WTC11 (cell line): ENCODE data around the gene GALNT18. TPM values are rescaled to one million over a fixed set of nuclear protein-coding genes. Genes with fewer than 3 reads are reported as not detected.
A peak's percentile ranks its signal among the peaks of the same experiment; 100 is the strongest.

Experiments used
- ATAC-seq: fragments of 200-7000 bp; cut with Tn5 transposase; 2 replicates; pipeline ENCODE4 v1.10.0; 2021; ENCODE audit warnings: mild to moderate bottlenecking, moderate library complexity
- CTCF ChIA-PET: fragments of 300-600 bp; sonication (Branson Sonifier 250); formaldehyde crosslinking; loops from one replicate; lab custom pipeline; 2021; ENCODE audit warnings: antibody characterized with exemption; lab: Charles Lee
- POLR2A ChIA-PET: fragments of 350-600 bp; sonication (Branson Sonifier 250); formaldehyde crosslinking; loops from one replicate; lab custom pipeline; 2021; ENCODE audit warnings: antibody characterized with exemption; lab: Charles Lee
- DNase-seq: peaks from one replicate; pipeline ENCODE4 v3.0.0; 2021; ENCODE audit warnings: low spot score
- H3K27ac Mint-ChIP-seq: 2 replicates; pipeline ENCODE4 v1.8.0; 2021; ENCODE audit warnings: mixed read lengths
- H3K27me3 Mint-ChIP-seq: 2 replicates; pipeline ENCODE4 v1.8.0; 2021; ENCODE audit warnings: low read depth, mild to moderate bottlenecking, moderate library complexity, mixed read lengths
- H3K36me3 Mint-ChIP-seq: 2 replicates; pipeline ENCODE4 v1.8.0; 2021; ENCODE audit warnings: mixed read lengths
- H3K4me1 Mint-ChIP-seq: 2 replicates; pipeline ENCODE4 v1.8.0; 2022; ENCODE audit warnings: mixed read lengths
- H3K4me3 Mint-ChIP-seq: 2 replicates; pipeline ENCODE4 v1.8.0; 2021; ENCODE audit warnings: mild to moderate bottlenecking, moderate library complexity, mixed read lengths
- H3K9me3 Mint-ChIP-seq: 2 replicates; pipeline ENCODE4 v1.8.0; 2021; ENCODE audit warnings: mixed read lengths
- ATF1 ChIP-seq: sonication (generic); formaldehyde crosslinking; IDR thresholded peaks from 2 replicates; pipeline ENCODE4 v1.8.1; 2023; ENCODE audit warnings: mild to moderate bottlenecking, moderate library complexity, missing genetic modification reagents
- FOXK1 ChIP-seq: sonication (generic); formaldehyde crosslinking; IDR thresholded peaks from 2 replicates; pipeline ENCODE4 v1.8.0; 2022; ENCODE audit warnings: mild to moderate bottlenecking, moderate library complexity, missing genetic modification reagents
- GTF2I ChIP-seq: fragments of 250-450 bp; sonication (Bioruptor Pico); conservative IDR thresholded peaks from 2 replicates; pipeline ENCODE4 v1.4.0; 2021; ENCODE audit warnings: mild to moderate bottlenecking
- MYBL2 ChIP-seq: sonication (generic); formaldehyde crosslinking; IDR thresholded peaks from 2 replicates; pipeline ENCODE4 v1.8.1; 2023; ENCODE audit warnings: mild to moderate bottlenecking, moderate library complexity, missing genetic modification reagents
- NR1H2 ChIP-seq: sonication (generic); formaldehyde crosslinking; IDR thresholded peaks from 2 replicates; pipeline ENCODE4 v1.9.0; 2021; ENCODE audit warnings: mild to moderate bottlenecking, moderate library complexity, missing genetic modification reagents
- SMAD3 ChIP-seq: sonication (generic); formaldehyde crosslinking; IDR thresholded peaks from 2 replicates; pipeline ENCODE4 v1.8.0; 2022; ENCODE audit warnings: missing genetic modification reagents, mild to moderate bottlenecking, borderline replicate concordance
- SP1 ChIP-seq: sonication (generic); formaldehyde crosslinking; conservative IDR thresholded peaks from 2 replicates; pipeline ENCODE4 v1.8.1; 2022; ENCODE audit warnings: missing genetic modification reagents
- TCF7 ChIP-seq: sonication (generic); formaldehyde crosslinking; IDR thresholded peaks from 2 replicates; pipeline ENCODE4 v1.8.0; 2022; ENCODE audit warnings: mild to moderate bottlenecking, low read depth, missing genetic modification reagents, moderate library complexity
- TEAD4 ChIP-seq: sonication (generic); formaldehyde crosslinking; IDR thresholded peaks from 2 replicates; pipeline ENCODE4 v1.8.0; 2022; ENCODE audit warnings: mild to moderate bottlenecking, missing genetic modification reagents
- TP53 ChIP-seq: sonication (generic); formaldehyde crosslinking; IDR thresholded peaks from 2 replicates; pipeline ENCODE4 v1.8.1; 2023; ENCODE audit warnings: mild to moderate bottlenecking, missing genetic modification reagents
- ZNF263 ChIP-seq: sonication (generic); formaldehyde crosslinking; IDR thresholded peaks from 2 replicates; pipeline ENCODE4 v1.8.1; 2022; ENCODE audit warnings: low read depth, mild to moderate bottlenecking, moderate library complexity, missing genetic modification reagents
- total RNA-seq: library from RNA; stranded (reverse); gene quantifications from 3 replicates; pipeline ENCODE4 v1.2.3, GENCODE V29; 2021
- TF ChIP-seq, protein P1 (sequence below): sonication (generic); formaldehyde crosslinking; IDR thresholded peaks from 2 replicates; pipeline ENCODE4 v1.8.0; 2022; ENCODE audit warnings: mild to moderate bottlenecking, missing genetic modification reagents
- TF ChIP-seq, protein P2 (sequence below): sonication (generic); formaldehyde crosslinking; IDR thresholded peaks from 2 replicates; pipeline ENCODE4 v1.8.1; 2023; ENCODE audit warnings: mild to moderate bottlenecking, missing genetic modification reagents
- TF ChIP-seq, protein P3 (sequence below): sonication (generic); formaldehyde crosslinking; IDR thresholded peaks from 2 replicates; pipeline ENCODE4 v1.8.1; 2023; ENCODE audit warnings: mild to moderate bottlenecking, missing genetic modification reagents, moderate library complexity
- TF ChIP-seq, protein P4 (sequence below): sonication (generic); formaldehyde crosslinking; IDR thresholded peaks from 2 replicates; pipeline ENCODE4 v1.8.0; 2022; ENCODE audit warnings: mild to moderate bottlenecking, missing genetic modification reagents
- TF ChIP-seq, protein P5 (sequence below): sonication (generic); formaldehyde crosslinking; IDR thresholded peaks from 2 replicates; pipeline ENCODE4 v1.8.1; 2023; ENCODE audit warnings: mild to moderate bottlenecking, moderate library complexity, missing genetic modification reagents
- TF ChIP-seq, protein P6 (sequence below): sonication (generic); formaldehyde crosslinking; IDR thresholded peaks from 2 replicates; pipeline ENCODE4 v1.8.0; 2022; ENCODE audit warnings: missing genetic modification reagents
- TF ChIP-seq, protein P7 (sequence below): fragments of 250-450 bp; sonication (Bioruptor Pico); IDR thresholded peaks from 2 replicates; pipeline ENCODE4 v1.9.0; 2021; ENCODE audit warnings: mild to moderate bottlenecking

GALNT18 gene
- total RNA-seq, 1 experiment from 2014 or later, result 5.0 TPM

DNA sequence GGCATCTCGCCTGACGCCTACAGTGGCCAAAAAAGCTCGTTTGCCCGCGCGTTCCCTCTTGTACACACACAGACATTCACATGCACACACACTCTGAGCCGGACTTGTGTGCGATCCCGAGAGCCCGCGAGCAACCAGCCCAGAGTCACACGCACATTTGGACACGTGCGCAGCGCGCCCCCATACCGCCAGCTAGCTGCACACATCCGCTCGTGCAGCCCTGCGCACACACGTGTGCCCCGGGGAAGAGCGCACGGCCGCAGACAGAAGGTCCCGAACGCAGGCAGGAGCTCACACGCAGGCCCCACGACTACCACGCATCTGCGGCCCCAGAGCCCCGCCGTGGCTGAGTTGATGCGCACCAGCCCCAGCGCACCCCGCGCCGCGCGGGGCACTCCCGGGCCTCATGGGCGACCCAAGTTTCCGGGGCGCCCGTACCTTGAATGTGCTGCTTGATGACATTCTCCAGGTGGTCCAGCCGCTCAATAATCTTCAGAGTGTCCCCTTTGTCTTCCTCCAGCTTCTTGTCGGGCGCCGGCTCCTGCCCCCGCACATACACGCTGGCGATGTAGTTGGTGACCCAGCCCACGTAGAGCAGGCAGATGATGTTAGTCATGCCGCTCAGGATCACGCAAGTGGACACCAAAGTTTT is 758 bp downstream of the GALNT18 start:
- ATAC-seq, result no peak
- Mint-ChIP-seq H3K9me3 (no peaks in the 10 kb centered on the region), H3K4me1 (peaks cover 28% of the 10 kb centered on the region), H3K36me3 (no peaks in the 10 kb centered on the region), H3K27me3 (peaks cover 72% of the 10 kb centered on the region), H3K27ac (no peak overlapping the region), H3K4me3 (peak overlapping the region; percentile 83)
- peak; percentile 32 for DNase-seq
- POLR2A ChIA-PET, result interaction anchor here (1.0 to 1.2 kb wide), 2 partner anchors 16 to 57 kb away, joined by 3 read pairs; no protein-coding TSS in a partner anchor
- CTCF ChIA-PET, result interaction anchor here (0.6 to 3.2 kb wide), 16 partner anchors 9 to 687 kb away, joined by 3 to 25 read pairs (median 4); no protein-coding TSS in a partner anchor
- TF ChIP-seq, protein P1, sequence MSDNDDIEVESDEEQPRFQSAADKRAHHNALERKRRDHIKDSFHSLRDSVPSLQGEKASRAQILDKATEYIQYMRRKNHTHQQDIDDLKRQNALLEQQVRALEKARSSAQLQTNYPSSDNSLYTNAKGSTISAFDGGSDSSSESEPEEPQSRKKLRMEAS (CRISPR knock-in tag), result peak; percentile 71; the same call in 1 of the 2 replicates
- TF ChIP-seq NR1H2 (CRISPR knock-in tag) (no peak), GTF2I (no peak), FOXK1 (CRISPR knock-in tag) (peak; percentile 8; the same call in 1 of the 2 replicates), MYBL2 (0 out of 2 replicates have a peak, but pooled peaks have one; percentile 10)
- TF ChIP-seq, protein P2, sequence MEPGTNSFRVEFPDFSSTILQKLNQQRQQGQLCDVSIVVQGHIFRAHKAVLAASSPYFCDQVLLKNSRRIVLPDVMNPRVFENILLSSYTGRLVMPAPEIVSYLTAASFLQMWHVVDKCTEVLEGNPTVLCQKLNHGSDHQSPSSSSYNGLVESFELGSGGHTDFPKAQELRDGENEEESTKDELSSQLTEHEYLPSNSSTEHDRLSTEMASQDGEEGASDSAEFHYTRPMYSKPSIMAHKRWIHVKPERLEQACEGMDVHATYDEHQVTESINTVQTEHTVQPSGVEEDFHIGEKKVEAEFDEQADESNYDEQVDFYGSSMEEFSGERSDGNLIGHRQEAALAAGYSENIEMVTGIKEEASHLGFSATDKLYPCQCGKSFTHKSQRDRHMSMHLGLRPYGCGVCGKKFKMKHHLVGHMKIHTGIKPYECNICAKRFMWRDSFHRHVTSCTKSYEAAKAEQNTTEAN (CRISPR knock-in tag), result peak; percentile 77; the same call in 1 of the 2 replicates
- TF ChIP-seq, protein P3, sequence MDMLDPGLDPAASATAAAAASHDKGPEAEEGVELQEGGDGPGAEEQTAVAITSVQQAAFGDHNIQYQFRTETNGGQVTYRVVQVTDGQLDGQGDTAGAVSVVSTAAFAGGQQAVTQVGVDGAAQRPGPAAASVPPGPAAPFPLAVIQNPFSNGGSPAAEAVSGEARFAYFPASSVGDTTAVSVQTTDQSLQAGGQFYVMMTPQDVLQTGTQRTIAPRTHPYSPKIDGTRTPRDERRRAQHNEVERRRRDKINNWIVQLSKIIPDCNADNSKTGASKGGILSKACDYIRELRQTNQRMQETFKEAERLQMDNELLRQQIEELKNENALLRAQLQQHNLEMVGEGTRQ (CRISPR knock-in tag), result peak; percentile 62
- TF ChIP-seq, protein P4, sequence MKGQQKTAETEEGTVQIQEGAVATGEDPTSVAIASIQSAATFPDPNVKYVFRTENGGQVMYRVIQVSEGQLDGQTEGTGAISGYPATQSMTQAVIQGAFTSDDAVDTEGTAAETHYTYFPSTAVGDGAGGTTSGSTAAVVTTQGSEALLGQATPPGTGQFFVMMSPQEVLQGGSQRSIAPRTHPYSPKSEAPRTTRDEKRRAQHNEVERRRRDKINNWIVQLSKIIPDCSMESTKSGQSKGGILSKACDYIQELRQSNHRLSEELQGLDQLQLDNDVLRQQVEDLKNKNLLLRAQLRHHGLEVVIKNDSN (CRISPR knock-in tag), result peak; percentile 64

DNA sequence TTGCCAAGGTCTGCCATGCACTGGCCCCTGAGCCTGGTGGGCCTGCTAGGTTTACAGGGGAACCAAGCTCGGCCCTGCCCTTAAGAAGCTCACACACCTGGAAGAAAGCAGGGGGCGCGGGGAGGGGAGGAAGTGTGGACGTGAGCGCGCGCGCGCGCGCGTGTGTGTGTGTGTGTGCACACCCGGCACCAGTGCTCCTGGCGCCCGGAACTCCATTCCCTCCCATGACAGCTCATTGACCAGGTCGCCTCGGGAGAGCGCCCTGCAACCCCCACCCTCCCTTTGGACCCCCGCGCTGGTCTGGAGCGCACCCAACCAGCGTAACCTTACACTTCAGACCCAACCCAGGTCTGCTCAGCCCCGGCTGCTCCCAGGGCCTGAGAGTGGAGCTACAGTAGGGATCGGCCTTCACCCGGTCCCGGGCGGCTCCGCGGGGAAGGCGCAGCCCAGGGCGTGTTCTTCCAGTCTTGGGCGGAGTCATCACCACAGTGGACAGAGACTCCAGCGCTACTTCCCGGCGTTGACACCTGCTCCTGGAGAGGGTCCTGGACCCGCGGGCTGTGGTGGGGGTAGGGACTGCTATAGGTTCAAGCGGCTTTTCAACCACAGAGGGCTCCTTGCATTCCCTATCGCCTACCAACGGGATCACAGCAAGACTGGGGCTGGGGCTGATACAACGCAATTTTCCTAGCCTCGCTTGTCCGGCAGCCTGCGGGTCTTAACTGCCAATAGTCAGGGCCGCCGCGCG is 1.5 kb downstream of the GALNT18 start:
- TF ChIP-seq MYBL2 (0 out of 2 replicates have a peak, but pooled peaks have one; percentile 17), FOXK1 (CRISPR knock-in tag) (0 out of 2 replicates have a peak, but pooled peaks have one; percentile 26), TP53 (CRISPR knock-in tag) (0 out of 2 replicates have a peak, but pooled peaks have one; percentile 18), SMAD3 (CRISPR knock-in tag) (no peak)
- TF ChIP-seq, all 79 proteins: peak for 3
- no peaks in the 10 kb centered on the region for H3K36me3 Mint-ChIP-seq
- H3K4me1 Mint-ChIP-seq, result peaks cover 27% of the 10 kb centered on the region
- peak overlapping the region; percentile 83 for H3K4me3 Mint-ChIP-seq
- peak; percentile 49 for ATAC-seq
- no peaks in the 10 kb centered on the region for H3K9me3 Mint-ChIP-seq
- peak; percentile 57 for DNase-seq
- no peak overlapping the region for H3K27ac Mint-ChIP-seq
- H3K27me3 Mint-ChIP-seq, result peaks cover 65% of the 10 kb centered on the region
- POLR2A ChIA-PET, result interaction anchor here (0.7 kb wide), 2 partner anchors 59 to 230 kb away, joined by 3 read pairs; no protein-coding TSS in a partner anchor
- CTCF ChIA-PET, result interaction anchor here (0.9 to 3.2 kb wide), 9 partner anchors 9 to 592 kb away, joined by 3 to 25 read pairs (median 4); no protein-coding TSS in a partner anchor

DNA sequence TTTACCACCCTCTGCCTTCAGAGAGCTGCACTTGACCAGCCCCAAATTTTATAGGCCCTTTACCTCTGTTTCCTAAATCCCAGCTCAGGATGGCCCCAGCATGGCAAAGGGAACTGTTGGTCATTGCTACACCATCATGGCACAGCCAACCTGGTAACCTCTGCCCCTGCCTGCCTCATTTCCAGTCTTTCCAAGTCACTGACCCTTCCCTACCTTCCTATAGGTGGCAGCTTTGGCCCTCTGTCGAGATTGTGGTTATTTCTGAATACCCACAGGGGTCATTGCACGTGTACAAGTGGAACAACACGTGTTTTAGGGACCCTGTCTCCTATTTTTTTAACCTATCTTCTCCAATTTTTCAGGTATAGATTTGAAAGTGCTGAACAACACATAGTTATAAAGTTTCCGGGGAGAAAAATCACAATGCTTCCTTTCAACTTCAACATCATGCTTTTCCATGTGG is 2.8 kb downstream of the GALNT18 start:
- Mint-ChIP-seq H3K27ac (no peak overlapping the region), H3K4me1 (peaks cover 17% of the 10 kb centered on the region), H3K36me3 (no peaks in the 10 kb centered on the region), H3K4me3 (peak overlapping the region; percentile 83), H3K9me3 (no peaks in the 10 kb centered on the region), H3K27me3 (peaks cover 51% of the 10 kb centered on the region)
- ChIA-PET POLR2A (no interaction called here), CTCF (interaction anchor here (1.1 to 1.2 kb wide), 2 partner anchors 10 to 168 kb away, joined by 4 read pairs; no protein-coding TSS in a partner anchor)
- DNase-seq (peak; percentile 20), ATAC-seq (no peak)
- TF ChIP-seq ZNF263 (CRISPR knock-in tag), result no peak
- TF ChIP-seq, protein P5, sequence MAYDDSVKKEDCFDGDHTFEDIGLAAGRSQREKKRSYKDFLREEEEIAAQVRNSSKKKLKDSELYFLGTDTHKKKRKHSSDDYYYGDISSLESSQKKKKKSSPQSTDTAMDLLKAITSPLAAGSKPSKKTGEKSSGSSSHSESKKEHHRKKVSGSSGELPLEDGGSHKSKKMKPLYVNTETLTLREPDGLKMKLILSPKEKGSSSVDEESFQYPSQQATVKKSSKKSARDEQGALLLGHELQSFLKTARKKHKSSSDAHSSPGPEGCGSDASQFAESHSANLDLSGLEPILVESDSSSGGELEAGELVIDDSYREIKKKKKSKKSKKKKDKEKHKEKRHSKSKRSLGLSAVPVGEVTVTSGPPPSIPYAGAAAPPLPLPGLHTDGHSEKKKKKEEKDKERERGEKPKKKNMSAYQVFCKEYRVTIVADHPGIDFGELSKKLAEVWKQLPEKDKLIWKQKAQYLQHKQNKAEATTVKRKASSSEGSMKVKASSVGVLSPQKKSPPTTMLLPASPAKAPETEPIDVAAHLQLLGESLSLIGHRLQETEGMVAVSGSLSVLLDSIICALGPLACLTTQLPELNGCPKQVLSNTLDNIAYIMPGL, result no peak
- TF ChIP-seq, protein P6, sequence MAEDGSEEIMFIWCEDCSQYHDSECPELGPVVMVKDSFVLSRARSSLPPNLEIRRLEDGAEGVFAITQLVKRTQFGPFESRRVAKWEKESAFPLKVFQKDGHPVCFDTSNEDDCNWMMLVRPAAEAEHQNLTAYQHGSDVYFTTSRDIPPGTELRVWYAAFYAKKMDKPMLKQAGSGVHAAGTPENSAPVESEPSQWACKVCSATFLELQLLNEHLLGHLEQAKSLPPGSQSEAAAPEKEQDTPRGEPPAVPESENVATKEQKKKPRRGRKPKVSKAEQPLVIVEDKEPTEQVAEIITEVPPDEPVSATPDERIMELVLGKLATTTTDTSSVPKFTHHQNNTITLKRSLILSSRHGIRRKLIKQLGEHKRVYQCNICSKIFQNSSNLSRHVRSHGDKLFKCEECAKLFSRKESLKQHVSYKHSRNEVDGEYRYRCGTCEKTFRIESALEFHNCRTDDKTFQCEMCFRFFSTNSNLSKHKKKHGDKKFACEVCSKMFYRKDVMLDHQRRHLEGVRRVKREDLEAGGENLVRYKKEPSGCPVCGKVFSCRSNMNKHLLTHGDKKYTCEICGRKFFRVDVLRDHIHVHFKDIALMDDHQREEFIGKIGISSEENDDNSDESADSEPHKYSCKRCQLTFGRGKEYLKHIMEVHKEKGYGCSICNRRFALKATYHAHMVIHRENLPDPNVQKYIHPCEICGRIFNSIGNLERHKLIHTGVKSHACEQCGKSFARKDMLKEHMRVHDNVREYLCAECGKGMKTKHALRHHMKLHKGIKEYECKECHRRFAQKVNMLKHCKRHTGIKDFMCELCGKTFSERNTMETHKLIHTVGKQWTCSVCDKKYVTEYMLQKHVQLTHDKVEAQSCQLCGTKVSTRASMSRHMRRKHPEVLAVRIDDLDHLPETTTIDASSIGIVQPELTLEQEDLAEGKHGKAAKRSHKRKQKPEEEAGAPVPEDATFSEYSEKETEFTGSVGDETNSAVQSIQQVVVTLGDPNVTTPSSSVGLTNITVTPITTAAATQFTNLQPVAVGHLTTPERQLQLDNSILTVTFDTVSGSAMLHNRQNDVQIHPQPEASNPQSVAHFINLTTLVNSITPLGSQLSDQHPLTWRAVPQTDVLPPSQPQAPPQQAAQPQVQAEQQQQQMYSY (CRISPR knock-in tag), result no peak
- TF ChIP-seq, protein P7, sequence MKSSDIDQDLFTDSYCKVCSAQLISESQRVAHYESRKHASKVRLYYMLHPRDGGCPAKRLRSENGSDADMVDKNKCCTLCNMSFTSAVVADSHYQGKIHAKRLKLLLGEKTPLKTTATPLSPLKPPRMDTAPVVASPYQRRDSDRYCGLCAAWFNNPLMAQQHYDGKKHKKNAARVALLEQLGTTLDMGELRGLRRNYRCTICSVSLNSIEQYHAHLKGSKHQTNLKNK (CRISPR knock-in tag), result no peak
- TF ChIP-seq, protein P1 (CRISPR knock-in tag), result no peak
- TF ChIP-seq TCF7, result no peak
- no peak for TF ChIP-seq TEAD4
- TF ChIP-seq GTF2I, result no peak
- TF ChIP-seq SP1, result no peak
- no peak for TF ChIP-seq ATF1 (CRISPR knock-in tag)
